HG03457 (cell line): ENCODE data around the gene SULT1A1.

Experiments used
- ATAC-seq: cut with Tn5 transposase; IDR thresholded peaks from one replicate; pipeline ENCODE4 v1.9.1; 2021; ENCODE audit warnings: moderate number of reproducible peaks; ENCODE audit not compliant: unreplicated experiment

SULT1A1 gene

GRCh38 chr16:28562199-28562598 is 47.6 kb downstream of the SULT1A1 start:
- no peak for ATAC-seq

DNA sequence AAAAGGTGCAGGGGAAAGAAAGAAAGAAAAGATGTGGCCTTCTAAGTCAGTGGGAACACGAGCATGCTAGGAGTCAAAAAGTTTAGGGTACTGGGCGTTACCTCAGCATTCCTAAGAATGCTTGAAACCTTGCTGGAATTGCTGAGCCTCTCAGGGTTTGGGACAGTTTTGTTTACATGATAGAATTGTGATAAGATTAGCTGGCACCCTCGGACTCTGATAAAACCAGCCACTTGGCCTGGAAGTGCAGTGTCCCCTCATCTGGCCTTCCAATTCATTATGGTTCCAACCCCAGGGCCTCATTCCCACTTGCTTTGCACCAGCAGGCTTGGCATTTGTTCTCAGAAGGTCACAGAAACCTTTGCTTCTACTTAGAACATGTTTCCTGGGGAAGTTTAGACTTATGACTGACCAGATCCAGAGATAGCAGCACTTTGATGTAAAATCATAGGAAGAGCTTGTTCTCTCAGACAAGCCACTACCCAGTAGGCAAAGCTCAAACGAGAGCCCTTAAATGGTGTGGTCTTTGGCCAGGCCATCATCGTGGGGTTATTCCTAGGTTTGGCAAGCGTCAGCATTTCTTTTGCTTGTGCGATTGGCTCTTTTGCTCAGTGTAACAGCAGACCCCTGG is 48.2 kb downstream of the SULT1A1 start:
- no peak for ATAC-seq

GRCh38 chr16:28558456-28558855 is 51.4 kb downstream of the SULT1A1 start:
- no peak for ATAC-seq

DNA sequence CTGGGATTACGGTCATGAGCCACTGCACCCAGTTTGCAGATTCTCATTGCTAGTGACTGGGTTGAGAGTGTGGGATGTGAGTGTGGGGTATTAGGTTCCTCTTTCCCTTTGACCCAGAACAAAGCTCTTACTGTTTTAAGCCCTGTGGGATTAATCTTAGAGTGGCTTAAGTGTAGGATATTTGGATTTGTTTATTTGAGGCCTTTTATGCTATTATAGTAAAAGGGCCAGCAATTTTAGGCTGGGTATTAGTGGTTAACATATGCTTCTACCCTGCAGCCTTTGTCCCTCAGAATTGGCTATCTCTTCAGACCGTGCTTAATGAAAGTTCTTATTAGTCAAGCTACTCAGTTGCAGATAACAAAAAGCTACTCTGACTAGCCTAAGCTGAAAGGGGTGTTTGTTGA is 52.9 kb downstream of the SULT1A1 start:
- no peak for ATAC-seq

DNA sequence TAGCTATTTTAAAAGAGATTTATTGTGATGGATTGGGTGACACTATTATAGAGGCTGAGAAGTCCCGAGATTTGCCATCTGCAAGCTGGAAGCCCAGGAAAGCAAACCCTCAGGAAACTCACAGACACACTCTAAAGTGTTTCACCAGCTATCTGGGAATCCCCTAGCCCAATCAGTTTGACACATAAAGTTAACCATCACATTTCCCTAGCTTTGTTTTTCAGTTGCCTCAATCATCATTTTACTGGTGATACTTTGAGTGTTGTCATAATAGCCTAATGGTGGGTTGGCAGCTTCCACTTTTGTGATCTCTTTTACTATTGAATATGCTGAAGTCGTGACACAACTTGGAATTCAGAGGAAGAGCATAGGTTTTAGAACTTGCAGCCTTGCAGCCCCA is 54.3 kb downstream of the SULT1A1 start:
- ATAC-seq = no peak
